ENCODE data around the gene MYL5. TPM values are rescaled to one million over a fixed set of nuclear protein-coding genes. Genes with fewer than 3 reads are reported as not detected.
A peak's percentile ranks its signal among the peaks of the same experiment; 100 is the strongest.

Gene MYL5
- total and polyA plus RNA-seq, 10 of the 15 experiments (the other 5 are each of a cell fraction or from before 2014, with no cell fraction given): 1.2 to 13.8 (median 7.1) TPM

- TF ChIP-seq SKIL (IDR thresholded peaks at IDR 0.05; ENCODE audit: low read depth, poor library complexity, severe bottlenecking) (no peak), STAT1 (conservative IDR thresholded peaks at IDR 0.05) (no peak), POLR2AphosphoS5 (IDR thresholded peaks at IDR 0.05; ENCODE audit: low read length) (no peak; the same call in none of the 2 replicates), MEF2A (IDR thresholded peaks at IDR 0.05; ENCODE audit: insufficient read depth, low read depth, low read length) (no peak), YBX1 (IDR thresholded peaks at IDR 0.05) (no peak), BACH1 (IDR thresholded peaks at IDR 0.05; ENCODE audit: borderline replicate concordance) (no peak), SIX5 (IDR thresholded peaks at IDR 0.05; ENCODE audit: low read depth, low read length, severe bottlenecking) (no peak), EZH2 (IDR thresholded peaks at IDR 0.05; ENCODE audit: borderline replicate concordance, control insufficient read depth, low read depth, low read length) (no peak), BMI1 (IDR thresholded peaks at IDR 0.05; ENCODE audit: borderline replicate concordance) (no peak), PML (IDR thresholded peaks at IDR 0.05; ENCODE audit: low read length) (no peak), TCF7 (IDR thresholded peaks at IDR 0.05; ENCODE audit: borderline replicate concordance) (no peak), GABPA (IDR thresholded peaks at IDR 0.05; ENCODE audit: low read depth) (peak; percentile 83), NR2C2 (IDR thresholded peaks at IDR 0.05; ENCODE audit: borderline replicate concordance, control insufficient read depth, insufficient read length, low read depth) (peak; percentile 44), SRF (IDR thresholded peaks at IDR 0.05; ENCODE audit: low read depth in 2 of 2, low read length in 2 of 2) (no peak), ZNF24 (IDR thresholded peaks at IDR 0.05) (no peak), DPF2 (IDR thresholded peaks at IDR 0.05) (0 out of 2 replicates have a peak, but pooled peaks have one; percentile 39), ATF2 (IDR thresholded peaks at IDR 0.05; ENCODE audit: low read length) (no peak), CBFB (IDR thresholded peaks at IDR 0.05; ENCODE audit: low read depth) (no peak), POLR2AphosphoS2 (IDR thresholded peaks at IDR 0.05; ENCODE audit: low read depth, low read length) (peak; percentile 47; the same call in 1 of the 2 replicates), ZZZ3 (IDR thresholded peaks at IDR 0.05; ENCODE audit: control insufficient read depth, insufficient read length, low read depth) (no peak), ZNF274 (IDR thresholded peaks at IDR 0.05; ENCODE audit: insufficient read depth, insufficient read length) (no peak), CREB1 (IDR thresholded peaks at IDR 0.05; ENCODE audit: low read depth) (no peak), NKRF (conservative IDR thresholded peaks at IDR 0.05) (no peak)
- TF ChIP-seq, protein P1, sequence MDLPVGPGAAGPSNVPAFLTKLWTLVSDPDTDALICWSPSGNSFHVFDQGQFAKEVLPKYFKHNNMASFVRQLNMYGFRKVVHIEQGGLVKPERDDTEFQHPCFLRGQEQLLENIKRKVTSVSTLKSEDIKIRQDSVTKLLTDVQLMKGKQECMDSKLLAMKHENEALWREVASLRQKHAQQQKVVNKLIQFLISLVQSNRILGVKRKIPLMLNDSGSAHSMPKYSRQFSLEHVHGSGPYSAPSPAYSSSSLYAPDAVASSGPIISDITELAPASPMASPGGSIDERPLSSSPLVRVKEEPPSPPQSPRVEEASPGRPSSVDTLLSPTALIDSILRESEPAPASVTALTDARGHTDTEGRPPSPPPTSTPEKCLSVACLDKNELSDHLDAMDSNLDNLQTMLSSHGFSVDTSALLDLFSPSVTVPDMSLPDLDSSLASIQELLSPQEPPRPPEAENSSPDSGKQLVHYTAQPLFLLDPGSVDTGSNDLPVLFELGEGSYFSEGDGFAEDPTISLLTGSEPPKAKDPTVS (IDR thresholded peaks at IDR 0.05; ENCODE audit: low read depth, low read length): no peak
These were observed 10.6 kb upstream of the MYL5 start (continued) for GRCh38 chr4:663438-664428.

Measured in GM12878 (cell line).